Left lobe of liver (tissue), 2 donors: ENCODE results near the gene GZMM. TPM values are rescaled to one million over a fixed set of nuclear protein-coding genes. Genes with fewer than 3 reads are reported as not detected.

Experiments used
- ATAC-seq: fragments of 200-7000 bp; cut with Tn5 transposase; one replicate; pipeline ENCODE4 v1.9.1; 2020; ENCODE audit warnings: mild to moderate bottlenecking, moderate library complexity
- DNase-seq: peaks from one replicate; pipeline ENCODE4 v3.0.0-alpha.2; 2020; ENCODE audit warnings: low spot score
- total RNA-seq: library from RNA; stranded (reverse); gene quantifications from one replicate; pipeline ENCODE4 v1.2.1, GENCODE V29; 2021
- donor health status: DM: no; HTN: no; CAD: no; lungs with moderate emphysema.
- donor health status: DM: no; HTN: yes; CAD: no.

The GZMM gene
- total RNA-seq, 1 donor from 2014 or later: 0.33 TPM

DNA sequence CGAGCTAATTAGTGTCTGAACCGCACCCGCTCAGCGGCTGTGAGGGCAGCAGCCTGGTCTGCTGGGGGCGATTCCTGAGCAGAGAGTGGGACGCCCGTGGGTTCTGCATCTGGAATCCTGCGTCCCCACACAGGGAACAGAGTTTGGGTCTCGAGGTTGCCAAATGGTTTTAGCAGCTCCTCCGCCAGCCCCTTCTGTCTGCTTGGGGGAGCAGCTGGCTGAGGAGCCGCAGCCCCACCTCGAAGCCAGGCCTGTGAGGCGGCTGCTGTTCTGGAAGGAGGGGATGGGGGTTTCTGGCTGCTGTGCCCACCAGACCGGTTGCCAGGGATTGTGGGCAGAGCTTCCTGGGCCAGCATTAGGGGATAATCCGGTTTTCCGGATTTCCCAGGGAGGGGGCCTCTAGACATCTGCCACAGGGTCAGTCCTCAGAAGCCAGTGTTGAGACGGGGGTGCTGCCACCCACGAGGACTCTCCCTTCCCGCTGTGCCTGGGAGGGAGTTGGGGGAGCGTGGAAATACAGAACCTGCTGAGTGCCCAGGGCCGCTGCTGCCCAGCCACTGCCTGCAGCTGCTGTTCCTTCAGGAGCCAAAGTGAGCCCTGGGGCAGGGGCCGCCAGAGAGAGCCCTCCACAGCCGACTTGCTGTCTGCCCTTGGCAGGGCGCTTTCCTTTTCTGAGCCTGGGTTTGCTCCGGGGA, 10.3 kb upstream of the GZMM start:
- DNase-seq: no peak
- ATAC-seq: no peak

DNA sequence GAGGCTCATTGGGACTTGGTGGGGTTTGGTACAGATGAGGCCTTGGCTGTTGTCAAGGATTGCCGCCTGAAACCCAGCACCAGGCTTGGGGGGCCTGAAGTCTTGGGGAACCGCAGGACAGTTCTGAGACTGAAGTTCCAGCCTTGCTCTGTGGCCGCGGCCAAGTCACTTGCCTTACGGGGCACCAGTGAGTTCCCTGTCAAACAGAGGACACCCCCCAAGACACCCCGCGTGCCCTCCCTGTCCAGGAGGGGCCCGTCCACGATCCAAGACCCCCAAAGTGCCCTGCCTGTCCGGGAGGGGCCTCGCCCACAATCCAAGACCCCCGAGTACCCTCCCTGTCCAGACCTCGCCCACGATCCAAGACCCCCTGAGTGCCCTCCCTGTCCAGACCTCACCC, 9.8 kb upstream of the GZMM start:
- ATAC-seq (no peak), DNase-seq (no peak)

DNA sequence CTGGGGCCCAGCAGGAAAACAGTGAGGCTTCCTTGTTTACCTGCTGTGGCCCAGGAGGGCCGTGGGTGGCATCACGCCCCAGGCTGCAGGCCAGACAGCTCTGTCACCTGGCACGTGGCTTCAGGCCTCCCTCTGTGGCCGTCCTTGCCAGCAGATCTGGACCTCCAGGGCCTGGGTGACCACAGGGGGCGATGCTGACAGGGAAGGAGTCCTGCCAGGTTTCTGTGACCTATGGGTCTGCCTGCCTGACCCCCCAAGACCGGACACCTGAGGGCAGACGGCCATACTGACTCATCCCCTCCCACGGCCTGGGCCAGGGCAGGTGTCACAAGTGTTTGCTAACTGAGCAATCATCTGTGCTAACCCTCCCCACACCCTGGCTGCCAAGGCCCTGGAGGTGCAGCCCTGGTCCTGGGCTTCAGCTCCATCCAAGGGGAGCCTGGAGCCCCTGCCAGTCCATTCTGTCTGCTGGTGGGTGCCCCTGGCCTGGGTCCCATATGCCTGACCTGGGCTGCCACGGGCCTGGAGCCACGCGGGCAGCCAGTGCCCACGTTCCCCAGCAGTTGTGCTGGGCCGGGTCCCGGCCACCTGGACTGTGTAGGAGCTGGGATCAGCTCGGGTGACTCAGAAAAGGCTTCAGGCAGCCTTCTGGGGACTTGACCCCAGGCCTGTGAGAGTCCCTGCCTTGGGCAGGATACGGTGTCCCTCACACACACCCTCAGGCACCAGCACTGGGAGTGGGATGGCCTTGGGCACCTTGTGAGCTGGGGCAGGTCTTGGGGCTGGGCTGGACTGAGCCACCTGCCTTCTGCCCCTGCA, 8.6 kb upstream of the GZMM start:
- ATAC-seq (peak; percentile 62), DNase-seq (peak; percentile 96)

DNA sequence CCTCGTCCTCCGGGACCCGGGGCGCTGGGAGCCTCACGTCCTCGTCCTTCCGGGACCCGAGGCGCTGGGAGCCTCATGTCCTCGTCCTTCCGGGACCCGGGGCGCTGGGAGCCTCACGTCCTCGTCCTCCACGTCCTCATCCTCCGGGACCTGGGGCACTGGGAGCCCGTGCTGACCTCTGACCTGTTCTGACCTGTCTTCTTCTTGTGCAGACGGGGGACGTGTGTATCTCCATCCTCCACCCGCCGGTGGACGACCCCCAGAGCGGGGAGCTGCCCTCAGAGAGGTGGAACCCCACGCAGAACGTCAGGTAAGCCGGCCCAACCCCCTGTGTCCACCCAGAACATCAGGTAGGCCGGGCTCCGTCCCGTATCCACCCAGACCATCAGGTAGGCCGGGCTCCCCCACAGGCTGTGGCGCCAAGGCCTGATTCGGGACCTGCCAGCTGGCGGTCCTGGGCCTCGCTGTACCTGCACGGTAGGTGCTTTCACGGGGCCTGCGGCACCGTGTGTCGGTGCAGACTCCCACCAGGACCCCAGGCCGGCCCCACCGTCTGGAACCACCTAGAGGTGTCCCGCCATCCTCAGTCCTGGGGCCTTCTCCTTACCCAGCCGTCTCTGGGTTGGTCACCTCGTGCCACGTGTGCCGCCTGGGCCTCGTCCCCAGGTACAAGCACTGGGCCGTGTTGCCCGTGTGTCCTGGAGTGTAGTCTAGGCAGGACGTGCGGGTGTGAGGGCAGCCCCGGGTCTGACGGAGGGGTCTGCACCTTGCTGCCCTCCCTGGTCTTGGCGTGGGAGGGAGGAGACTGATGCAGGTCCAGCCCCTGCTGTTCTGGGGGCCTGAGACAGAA, 7.6 kb upstream of the GZMM start:
- no peak for ATAC-seq
- DNase-seq: no peak

DNA sequence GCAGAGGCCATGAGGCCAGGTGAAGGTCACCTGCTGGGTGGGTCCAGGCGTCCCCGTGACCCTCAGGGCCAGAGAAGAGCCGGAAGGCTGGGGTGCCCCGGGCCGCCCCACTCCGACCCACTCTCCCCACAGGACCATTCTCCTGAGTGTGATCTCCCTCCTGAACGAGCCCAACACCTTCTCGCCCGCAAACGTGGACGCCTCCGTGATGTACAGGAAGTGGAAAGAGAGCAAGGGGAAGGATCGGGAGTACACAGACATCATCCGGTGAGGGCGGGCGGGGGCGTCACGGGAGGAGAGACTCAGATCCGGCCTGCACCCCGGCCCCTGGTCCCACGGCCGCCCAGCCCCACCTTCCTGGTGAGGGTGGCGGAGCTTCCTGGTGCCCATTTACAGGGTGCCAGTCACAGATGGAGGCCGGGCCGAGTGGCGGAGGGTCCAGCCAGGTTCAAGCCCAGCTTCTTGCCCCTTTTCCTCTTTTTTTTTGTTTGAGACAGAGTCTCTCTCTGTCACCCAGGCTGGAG, 6.9 kb upstream of the GZMM start:
- ATAC-seq: no peak

DNA sequence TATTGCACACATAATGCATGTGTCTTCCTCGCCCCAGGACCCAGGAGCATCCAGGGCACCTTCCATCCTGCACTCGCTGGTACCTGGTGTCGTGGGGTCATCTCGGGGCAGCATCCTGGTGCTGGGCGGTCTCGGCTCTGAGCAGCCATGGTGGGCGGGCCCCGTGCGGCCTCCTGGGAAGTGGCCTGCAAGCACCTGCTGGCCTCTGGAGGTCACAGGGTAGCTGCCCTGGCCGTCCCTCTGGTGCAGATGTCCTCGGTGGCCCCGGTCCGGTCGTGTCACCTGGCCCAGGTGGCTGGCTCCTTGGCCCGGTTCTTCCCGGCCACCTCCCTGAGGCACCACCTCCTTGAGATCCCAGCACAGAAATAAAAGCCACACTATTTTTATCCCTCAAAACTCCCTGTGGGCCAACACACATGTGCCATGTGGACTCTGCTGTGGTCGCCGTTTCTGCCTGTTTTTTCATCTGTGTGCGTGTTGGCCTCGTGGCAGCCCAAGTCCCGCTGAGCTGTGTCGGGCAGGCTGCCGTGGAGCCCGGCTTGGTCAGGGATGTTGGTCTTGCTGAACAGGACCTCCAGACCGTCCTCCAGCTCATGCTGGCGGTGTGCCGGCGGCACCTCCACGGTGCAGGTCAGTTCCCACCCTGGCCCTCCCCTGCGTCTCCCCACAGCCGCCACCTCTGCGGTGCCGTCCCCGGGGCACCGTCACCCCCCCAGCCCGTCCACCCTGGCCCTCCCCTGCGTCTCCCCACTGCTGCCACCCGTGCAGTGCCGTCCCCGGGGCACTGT, 5.0 kb upstream of the GZMM start:
- ATAC-seq (no peak), DNase-seq (no peak)

More for the DNA sequence above, 6.9 kb upstream of the GZMM start:
- no peak for DNase-seq

DNA sequence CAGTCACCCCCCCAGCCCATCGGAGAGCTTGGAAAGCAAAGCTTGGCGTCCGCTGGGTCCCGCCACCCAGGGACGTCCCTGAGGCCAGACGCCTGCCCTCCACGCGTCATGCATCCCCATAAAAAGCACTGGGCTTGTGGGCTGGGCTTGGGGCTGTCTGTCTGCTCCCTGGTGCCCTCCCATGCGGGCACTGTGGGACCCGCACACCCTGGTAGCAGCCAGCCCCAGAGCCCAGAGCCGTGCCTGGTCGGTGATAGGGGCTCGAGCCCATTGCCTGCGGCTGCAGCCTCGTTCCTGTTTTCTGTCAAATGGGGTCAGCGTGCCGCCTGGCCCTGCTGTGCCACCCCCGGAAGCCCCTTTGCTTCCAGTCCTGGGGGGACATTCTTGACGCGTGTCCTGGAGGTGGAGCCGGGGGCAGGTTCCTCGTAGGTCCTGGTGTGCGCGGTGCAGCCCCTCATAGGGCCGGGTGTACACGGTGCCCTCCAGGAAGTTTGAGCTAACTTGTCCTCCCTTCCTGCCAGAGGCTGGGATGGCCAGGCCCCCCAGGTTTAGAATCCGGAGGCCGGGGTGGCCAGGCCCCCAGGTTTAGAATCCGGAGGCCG, 4.3 kb upstream of the GZMM start:
- no peak for ATAC-seq

DNA sequence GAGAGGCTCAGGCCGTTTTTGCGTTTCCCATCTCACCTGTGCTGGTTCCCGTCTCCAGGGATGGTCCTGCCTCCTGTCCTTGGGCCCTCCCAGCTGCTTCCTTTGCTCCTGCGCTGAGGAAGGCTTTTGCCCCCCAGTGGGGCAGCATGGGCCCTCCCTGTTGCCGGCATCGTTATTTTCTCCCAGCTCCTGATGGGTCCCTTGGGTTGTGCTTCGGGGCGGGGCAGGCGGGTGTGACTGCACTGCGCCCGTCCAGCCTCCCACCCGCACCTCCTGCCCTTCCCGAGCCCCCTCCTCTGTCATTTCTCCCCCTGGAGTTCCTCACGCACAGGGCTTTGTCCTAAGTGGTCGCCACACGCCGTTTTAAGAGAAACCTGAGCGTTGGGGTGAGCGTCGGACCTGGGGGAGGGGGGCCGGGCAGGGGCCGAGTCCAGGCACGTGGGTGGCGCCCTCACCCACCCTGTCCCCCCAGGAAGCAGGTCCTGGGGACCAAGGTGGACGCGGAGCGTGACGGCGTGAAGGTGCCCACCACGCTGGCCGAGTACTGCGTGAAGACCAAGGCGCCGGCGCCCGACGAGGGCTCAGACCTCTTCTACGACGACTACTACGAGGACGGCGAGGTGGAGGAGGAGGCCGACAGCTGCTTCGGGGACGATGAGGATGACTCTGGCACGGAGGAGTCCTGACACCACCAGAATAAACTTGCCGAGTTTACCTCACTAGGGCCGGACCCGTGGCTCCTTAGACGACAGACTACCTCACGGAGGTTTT, 2.8 kb upstream of the GZMM start:
- no peak for DNase-seq

More for the DNA sequence above, 4.3 kb upstream of the GZMM start:
- no peak for DNase-seq

DNA sequence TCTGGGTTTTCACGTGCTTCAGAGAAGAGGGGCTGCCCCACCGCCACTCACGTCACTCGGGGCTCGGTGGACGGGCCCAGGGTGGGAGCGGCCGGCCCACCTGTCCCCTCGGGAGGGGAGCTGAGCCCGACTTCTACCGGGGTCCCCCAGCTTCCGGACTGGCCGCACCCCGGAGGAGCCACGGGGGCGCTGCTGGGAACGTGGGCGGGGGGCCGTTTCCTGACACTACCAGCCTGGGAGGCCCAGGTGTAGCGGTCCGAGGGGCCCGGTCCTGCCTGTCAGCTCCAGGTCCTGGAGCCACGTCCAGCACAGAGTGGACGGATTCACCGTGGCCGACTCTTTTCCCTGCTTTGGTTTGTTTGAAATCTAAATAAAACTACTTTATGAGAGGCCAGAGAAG, 2.2 kb upstream of the GZMM start:
- no peak for ATAC-seq
- DNase-seq: no peak

More for the DNA sequence above, 2.8 kb upstream of the GZMM start:
- ATAC-seq: no peak

DNA sequence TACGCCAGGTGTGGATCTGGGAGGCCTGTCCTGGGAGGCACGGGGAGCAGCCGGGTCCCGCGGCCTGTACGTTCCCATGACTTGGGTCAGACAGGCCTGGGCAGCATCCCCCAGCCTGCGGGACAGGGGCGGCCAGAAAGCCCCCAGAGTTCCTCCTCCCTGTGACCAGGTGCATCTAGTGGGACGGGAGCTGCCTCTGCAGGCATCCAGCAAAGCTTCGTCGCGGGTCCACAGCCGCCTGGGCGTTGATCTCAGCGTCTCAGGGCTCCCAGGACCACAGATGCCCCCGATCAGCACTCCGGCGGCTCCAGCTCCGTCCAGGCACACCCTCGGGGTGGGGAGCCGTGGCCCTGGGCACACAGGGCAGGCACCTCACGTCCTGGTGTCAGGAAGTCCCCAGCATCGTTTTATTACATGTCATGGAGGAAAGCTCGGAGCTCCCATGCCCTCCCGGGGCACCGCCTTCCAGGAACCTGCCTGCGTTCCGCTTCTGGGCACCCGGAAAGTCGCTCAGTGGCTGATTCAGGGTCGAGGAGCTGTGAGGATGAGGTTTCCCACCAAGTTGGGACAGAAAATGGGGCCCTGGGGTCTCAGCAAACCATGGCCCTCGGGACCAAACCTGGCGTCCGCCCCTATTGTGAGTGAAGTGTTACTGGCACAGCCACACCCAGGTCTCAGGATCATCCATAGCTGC, 1.5 kb upstream of the GZMM start:
- ATAC-seq: peak; percentile 4
- DNase-seq: no peak

DNA sequence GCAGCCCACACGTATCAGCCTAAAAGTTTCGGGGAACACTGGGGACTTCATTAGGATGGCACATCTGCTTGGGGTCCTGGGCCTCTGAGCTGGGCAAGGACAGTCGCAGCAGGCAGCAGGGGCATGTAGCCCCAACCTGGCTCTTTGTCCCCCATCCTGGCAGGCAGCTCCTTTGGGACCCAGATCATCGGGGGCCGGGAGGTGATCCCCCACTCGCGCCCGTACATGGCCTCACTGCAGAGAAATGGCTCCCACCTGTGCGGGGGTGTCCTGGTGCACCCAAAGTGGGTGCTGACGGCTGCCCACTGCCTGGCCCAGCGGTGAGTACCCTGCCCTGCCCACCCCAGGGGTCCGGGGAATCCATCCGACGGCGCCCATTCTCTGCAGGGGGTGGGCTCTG, 3.3 kb downstream of the GZMM start:
- ATAC-seq: no peak
- no peak for DNase-seq

DNA sequence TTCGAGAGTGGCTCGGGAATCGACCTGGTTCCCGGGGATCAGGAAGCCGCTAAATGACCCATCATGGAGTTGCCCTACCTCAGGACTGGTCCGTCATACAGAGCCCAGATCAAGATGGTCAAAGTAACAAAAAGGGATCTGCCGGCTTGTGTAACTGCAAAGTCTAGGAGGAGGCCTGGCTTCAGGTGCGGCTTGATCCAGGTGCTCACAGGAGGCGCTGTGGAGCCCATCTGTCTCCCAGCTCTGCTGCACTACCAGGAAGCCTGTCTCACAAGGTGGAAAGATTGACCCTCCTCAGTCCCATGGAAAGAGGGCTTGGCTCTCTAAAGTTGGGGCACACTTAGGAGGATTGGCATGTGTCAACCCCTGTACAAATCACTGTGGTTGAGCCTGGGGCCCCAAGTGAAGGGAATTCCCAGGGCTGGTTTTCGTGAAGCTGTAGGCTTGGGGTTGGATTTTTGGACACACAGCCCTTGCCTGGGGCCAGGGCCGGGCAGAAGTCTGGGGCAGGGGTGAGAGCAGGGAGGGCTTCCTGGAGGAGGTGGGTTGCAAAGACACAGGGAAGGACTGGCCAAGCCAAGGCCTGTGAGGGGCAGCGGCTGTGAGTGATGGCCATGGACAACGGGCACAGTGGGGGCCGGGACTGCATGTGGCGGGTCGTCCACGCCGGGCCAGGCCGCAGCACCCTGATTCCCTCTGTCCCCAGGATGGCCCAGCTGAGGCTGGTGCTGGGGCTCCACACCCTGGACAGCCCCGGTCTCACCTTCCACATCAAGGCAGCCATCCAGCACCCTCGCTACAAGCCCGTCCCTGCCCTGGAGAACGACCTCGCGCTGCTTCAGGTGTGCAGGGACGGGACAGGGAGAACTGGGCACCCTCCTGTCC, 4.2 kb downstream of the GZMM start:
- no peak for ATAC-seq
- no peak for DNase-seq

DNA sequence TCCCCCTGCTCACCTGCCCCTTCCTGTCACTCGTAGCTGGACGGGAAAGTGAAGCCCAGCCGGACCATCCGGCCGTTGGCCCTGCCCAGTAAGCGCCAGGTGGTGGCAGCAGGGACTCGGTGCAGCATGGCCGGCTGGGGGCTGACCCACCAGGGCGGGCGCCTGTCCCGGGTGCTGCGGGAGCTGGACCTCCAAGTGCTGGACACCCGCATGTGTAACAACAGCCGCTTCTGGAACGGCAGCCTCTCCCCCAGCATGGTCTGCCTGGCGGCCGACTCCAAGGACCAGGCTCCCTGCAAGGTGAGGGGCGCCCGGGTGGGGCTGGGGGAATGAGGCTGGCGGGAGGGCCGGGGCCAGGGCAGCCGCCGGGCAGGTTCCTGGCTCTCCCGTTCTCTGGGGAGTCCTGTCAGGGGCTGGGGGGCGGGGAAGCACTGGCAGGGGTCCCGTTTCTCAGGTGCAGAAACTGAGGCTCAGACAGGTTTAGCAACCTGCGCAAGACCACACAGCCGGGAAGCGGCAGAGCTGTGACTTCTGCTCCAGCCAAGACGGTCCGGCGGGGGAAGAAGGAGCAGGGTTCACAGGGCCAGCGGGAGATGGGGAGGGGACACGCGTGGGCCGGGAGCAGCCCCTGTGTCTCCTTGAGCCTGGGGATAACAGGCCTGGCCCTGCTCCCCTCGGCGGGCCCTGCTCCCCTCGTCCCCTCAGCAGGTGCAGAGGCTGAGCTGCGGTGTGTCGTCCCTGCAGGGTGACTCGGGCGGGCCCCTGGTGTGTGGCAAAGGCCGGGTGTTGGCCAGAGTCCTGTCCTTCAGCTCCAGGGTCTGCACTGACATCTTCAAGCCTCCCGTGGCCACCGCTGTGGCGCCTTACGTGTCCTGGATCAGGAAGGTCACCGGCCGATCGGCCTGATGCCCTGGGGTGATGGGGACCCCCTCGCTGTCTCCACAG, 5.3 kb downstream of the GZMM start:
- ATAC-seq: no peak
- DNase-seq: no peak

DNA sequence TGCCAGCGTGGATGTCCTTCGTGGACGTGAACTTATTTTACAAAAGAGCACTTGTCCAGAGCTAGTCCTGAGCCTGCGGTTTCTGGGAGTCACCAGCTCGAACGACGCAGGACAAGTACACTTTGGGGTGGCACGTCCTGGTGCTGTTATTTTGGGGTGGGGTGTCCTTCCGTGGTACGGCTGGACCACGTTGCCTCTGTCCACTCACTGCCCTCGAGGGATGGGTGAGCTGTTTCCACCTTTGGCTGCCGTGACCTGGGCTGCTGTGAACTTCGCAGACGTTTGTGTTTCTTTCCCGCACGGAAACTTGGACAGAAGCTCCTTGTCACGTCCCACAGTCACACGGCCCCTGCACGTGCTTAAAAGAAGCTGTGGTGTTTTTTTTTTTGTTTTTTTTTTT, 11.0 kb downstream of the GZMM start:
- ATAC-seq (no peak), DNase-seq (no peak)

DNA sequence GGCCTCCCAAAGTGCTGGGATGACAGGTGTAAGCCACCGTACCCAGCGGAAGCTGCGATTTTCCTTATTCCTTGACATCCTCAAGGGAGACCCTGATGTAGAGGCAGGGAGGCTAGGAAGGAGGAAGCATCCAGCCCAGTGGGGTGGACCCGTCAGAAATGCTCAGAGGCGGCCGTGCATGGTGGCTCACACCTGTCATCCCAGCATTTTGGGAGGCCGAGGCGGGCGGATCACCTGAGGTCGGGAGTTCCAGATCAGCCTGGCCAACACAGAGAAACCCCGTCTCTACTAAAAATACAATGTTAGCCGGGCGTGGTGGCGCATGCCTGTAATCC, 11.6 kb downstream of the GZMM start:
- no peak for ATAC-seq
- DNase-seq: no peak

DNA sequence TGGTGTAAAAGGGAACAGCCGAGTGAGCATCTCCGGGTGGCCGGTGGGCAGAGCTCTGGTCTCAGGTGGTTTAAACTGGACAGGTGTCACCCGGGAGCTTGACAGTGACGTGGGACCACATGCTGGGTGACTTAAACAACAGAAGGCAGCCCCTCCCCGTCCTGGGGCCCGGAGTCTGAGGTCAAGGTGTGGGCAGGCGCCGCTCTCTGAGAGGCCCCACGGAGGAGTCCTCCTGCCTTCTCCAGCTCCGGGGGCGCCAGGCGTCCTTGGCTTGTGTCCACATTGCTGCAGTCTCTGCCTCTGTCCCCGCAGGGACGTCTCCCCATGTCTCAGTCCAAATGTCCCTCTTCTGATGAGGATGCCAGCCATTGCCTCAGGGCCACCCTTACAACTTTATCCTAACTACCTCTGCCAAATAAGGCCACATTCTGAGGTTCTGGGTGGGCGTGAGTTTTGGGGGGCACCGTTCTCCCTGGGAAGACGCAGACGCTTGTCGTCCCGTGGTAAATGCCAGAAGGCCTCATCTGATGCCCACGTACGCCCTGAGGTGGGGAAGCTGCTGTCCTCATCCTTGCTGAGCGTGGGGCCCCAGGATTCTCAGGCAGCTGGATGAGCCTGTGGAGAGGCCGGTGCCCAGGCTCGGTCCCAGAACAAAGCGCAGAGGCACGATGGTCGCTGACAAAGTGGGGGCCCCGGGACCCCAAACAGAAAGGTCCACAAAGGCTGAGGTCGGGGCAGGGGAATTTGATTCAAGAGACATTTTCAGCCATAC, 12.9 kb downstream of the GZMM start:
- no peak for ATAC-seq
- DNase-seq: no peak
